Measurements from ENCODE around the gene OSBPL6.
"Not testable (repeated sequence)": the region's sequence is repeated elsewhere in the genome, so short reads cannot be mapped to it uniquely, and the experiment has no call there.

Gene OSBPL6

DNA sequence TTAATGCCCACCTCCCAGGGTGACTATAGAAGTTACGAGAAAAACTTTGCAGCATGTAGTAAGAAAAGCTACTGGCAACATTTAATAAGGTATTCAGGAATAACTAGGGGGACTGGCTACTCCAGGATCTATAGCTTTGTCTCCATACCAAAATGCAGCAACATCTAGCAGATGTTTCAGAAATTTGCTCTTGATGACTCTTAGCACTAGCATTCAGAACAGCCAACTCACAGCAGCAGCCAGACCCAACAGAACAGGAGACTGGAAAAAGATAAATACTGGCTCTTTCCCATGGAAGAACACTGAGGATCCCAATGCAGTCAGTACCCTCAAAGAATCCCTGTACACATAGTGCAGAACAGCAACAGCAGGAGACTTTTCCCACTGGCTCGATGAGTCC is 151.6 kb downstream of the OSBPL6 start:
- no peak overlapping the region for H3K4me3 ChIP-seq (ENCODE audit: low read depth, low read length)
- DNase-seq (ENCODE audit: low read depth) = no peak
- TF ChIP-seq, protein P1, sequence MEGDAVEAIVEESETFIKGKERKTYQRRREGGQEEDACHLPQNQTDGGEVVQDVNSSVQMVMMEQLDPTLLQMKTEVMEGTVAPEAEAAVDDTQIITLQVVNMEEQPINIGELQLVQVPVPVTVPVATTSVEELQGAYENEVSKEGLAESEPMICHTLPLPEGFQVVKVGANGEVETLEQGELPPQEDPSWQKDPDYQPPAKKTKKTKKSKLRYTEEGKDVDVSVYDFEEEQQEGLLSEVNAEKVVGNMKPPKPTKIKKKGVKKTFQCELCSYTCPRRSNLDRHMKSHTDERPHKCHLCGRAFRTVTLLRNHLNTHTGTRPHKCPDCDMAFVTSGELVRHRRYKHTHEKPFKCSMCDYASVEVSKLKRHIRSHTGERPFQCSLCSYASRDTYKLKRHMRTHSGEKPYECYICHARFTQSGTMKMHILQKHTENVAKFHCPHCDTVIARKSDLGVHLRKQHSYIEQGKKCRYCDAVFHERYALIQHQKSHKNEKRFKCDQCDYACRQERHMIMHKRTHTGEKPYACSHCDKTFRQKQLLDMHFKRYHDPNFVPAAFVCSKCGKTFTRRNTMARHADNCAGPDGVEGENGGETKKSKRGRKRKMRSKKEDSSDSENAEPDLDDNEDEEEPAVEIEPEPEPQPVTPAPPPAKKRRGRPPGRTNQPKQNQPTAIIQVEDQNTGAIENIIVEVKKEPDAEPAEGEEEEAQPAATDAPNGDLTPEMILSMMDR (IDR thresholded peaks at IDR 0.05; ENCODE audit: low read depth, low read length, missing control alignments) = no peak
- in situ Hi-C loops (cut with HindIII; ENCODE audit: low sequenced_read_pairs) = no loop called here

DNA sequence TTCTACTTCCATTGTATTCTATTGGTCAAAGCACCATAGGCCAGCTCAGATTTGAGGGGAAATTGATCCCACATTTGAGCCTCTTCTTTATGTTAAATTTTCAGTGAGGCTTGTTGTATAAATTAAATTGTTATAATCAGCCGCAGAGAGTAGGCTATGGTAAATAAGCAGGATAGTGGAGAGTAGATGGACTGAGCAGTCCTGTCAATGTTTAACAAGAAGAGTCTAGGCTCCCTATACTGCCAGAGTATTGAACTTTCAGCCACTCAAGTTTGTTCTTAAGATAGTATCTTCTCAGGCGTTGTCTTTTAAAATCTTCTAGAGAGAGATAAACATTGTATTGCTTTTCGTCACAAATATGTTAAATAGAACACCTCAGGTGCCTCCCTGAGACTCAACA is 155.7 kb downstream of the OSBPL6 start:
- no peak for DNase-seq (ENCODE audit: low read depth)
- no peak overlapping the region for H3K4me3 ChIP-seq (ENCODE audit: low read depth, low read length)
- in situ Hi-C loops (cut with HindIII; ENCODE audit: low sequenced_read_pairs) = no loop called here
- TF ChIP-seq, protein P1 (IDR thresholded peaks at IDR 0.05; ENCODE audit: low read depth, low read length, missing control alignments) = no peak

DNA sequence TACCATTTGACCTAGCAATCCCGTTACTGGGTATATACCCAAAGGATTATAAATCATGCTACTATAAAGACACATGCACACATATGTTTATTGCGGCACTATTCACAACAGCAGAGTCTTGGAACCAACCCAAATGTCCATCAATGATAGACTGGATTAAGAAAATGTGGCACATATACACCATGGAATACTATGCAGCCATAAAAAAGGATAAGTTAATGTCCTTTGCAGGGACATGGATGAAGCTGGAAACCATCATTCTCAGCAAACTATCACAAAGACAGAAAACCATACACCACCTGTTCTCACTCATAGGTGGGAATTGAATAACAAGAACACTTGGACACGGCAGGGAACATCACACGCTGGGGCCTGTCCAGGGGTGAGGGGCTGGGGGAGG is 163.4 kb downstream of the OSBPL6 start:
- in situ Hi-C loops (cut with HindIII; ENCODE audit: low sequenced_read_pairs); DNase-seq (ENCODE audit: low read depth); H3K4me3 ChIP-seq (ENCODE audit: low read depth, low read length): not testable (repeated sequence)

DNA sequence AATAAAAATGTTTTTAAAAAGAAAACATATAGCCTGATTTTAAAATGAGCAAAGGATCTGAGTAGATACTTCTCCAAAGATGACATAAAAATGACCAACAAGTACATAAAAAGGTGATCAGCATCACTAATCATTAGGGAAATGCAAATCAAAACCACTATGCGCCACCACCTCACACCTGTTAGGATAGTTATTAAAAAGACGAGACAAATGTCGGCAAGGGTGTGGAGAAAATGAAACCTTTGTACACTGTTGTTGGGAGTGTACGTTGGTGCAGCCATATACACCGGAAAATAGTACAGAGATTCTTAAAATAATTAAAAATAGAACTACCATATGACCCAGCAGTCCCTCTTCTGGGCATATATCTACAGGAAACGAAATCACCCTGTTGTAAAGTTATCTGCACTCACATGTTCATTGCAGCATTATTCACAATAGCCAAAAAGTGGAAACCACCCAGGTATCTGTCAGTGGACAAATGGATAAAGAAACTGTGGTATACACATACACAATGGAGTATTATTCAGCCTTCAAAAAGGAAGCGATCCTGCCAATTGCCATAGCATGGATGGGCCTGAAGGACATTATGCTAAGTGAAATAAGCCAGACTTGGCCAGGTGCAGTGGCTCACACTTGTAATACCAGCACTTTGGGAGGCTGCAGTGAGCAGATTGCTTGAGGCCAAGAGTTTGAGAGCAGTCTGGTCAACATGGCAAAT is 165.0 kb downstream of the OSBPL6 start:
- DNase-seq (ENCODE audit: low read depth) = no peak
- in situ Hi-C loops (cut with HindIII; ENCODE audit: low sequenced_read_pairs) = no loop called here
- TF ChIP-seq, protein P1 (IDR thresholded peaks at IDR 0.05; ENCODE audit: low read depth, low read length, missing control alignments) = no peak
- H3K4me3 ChIP-seq (ENCODE audit: low read depth, low read length) = no peak overlapping the region

DNA sequence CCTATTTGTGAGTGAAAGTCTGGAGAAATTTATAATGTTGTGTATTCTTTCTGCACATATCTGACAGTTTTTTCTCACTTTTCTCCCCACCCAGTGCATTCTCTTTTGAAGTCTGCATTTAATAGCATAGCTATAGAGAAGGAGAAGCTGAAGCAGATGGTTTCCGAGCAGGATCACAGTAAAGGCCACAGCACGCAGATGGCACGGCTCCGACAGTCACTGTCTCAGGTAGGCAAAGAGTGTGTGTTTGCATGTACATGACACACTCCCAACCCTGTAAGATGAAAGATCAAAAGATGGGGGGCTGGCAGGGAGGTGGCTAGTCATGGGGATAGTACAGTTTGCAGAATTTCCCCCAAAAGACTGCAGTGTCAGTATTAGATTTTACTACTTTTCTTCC is 167.3 kb downstream of the OSBPL6 start:
- H3K4me3 ChIP-seq (ENCODE audit: low read depth, low read length) = no peak overlapping the region
- no peak for DNase-seq (ENCODE audit: low read depth)
- in situ Hi-C loops (cut with HindIII; ENCODE audit: low sequenced_read_pairs) = no loop called here
- TF ChIP-seq, protein P1 (IDR thresholded peaks at IDR 0.05; ENCODE audit: low read depth, low read length, missing control alignments) = no peak

DNA sequence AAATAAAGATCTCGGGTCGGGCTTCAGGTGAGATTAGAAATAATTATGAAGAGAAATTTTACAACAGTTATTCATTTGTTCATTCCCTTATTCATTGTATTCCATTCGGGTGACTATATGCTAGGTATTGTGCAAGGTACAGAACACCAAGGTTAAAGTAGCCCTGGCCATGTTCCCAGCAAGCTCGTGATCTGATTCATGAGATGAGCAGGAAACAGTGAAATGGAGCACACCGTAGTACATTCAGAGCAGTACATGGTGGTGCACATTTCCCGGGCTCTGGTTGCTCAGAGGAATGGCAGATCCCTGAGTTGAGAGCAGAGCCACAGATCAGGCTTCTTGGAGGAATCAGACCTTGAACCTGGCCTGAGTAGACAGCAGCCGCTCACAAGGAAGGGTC is 168.9 kb downstream of the OSBPL6 start:
- no peak overlapping the region for H3K4me3 ChIP-seq (ENCODE audit: low read depth, low read length)
- DNase-seq (ENCODE audit: low read depth) = no peak
- in situ Hi-C loops (cut with HindIII; ENCODE audit: low sequenced_read_pairs) = no loop called here
- TF ChIP-seq, protein P1 (IDR thresholded peaks at IDR 0.05; ENCODE audit: low read depth, low read length, missing control alignments) = no peak

DNA sequence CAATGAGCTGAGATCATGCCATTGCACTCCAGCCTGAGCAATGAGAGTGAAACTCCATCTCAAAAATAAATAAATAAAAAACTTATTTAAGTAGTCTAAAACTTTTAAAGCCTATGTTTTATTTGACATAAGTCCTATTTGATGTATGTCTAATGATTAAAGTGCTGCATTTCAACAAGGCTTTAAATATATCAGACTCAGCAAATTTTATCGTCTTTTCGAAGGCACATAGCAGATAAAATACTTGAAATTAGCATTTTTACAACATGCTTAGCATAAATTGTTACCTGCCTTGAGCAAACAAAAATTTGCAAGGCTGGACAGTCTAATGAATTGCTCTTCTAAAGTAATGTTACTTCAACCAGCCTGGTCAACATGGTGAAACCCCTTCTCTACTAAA is 170.8 kb downstream of the OSBPL6 start:
- H3K4me3 ChIP-seq (ENCODE audit: low read depth, low read length) = no peak overlapping the region
- in situ Hi-C loops (cut with HindIII; ENCODE audit: low sequenced_read_pairs) = no loop called here
- DNase-seq (ENCODE audit: low read depth) = no peak
- TF ChIP-seq, protein P1 (IDR thresholded peaks at IDR 0.05; ENCODE audit: low read depth, low read length, missing control alignments) = no peak

Data from astrocyte of the cerebellum (primary cell).